ENCODE data around the gene SPEM3. TPM values are rescaled to one million over a fixed set of nuclear protein-coding genes. Genes with fewer than 3 reads are reported as not detected.
"Not testable (repeated sequence)": the region's sequence is repeated elsewhere in the genome, so short reads cannot be mapped to it uniquely, and the experiment has no call there.

SPEM3 gene
- total and polyA plus RNA-seq, 10 of the 15 experiments (the other 5 are each of a cell fraction or from before 2014, with no cell fraction given), result not detected

DNA sequence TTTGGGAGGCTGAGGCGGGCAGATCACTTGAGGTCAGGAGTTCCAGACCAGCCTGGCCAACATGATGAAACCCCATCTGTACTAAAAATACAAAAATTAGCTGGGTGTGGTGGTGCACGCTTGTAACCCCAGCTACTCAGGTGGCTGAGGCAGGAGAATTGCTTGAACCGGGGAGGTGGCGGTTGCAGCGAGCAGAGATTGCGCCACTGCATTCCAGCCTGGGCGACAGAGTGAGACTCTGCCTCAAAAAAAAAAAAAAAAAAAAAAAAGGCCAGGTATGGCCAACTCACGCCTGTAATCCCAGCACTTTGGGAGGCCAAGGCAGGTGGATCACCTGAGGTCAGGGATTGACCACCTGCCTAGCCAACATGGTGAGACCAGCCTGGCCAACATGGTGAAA lies 46.1 kb downstream of the SPEM3 start:
- SMC1A ChIA-PET (ENCODE audit: uncharacterized antibody, unreplicated experiment); H4K20me1 ChIP-seq (ENCODE audit: control insufficient read depth, insufficient read depth); intact Hi-C loops (cut with micrococcal nuclease; ENCODE audit: unreplicated experiment); H3K36me3 ChIP-seq (ENCODE audit: control insufficient read depth in 2 of 2, insufficient read depth in 2 of 2, low read length in 1 of 2); FAIRE-seq; ATAC-seq; H3K9me3 ChIP-seq (replicated peaks; ENCODE audit: control insufficient read depth, insufficient read depth, low read length); in situ Hi-C loops (cut with MboI); H3K4me3 ChIP-seq; H3K27me3 ChIP-seq (replicated peaks in 1 of 2; ENCODE audit: control insufficient read depth in 2 of 2, insufficient read depth in 2 of 2, low read length in 1 of 2); DNase-seq (ENCODE audit: low read depth, low spot score); H3K9ac ChIP-seq (ENCODE audit: control insufficient read depth, insufficient read depth, low read length); H3K27ac ChIP-seq (ENCODE audit: control insufficient read depth, insufficient read depth); H3K4me2 ChIP-seq (ENCODE audit: control insufficient read depth, insufficient read depth); BruUV-seq (replicated peaks); RAD21 ChIA-PET (ENCODE audit: unreplicated experiment); H2AFZ ChIP-seq (ENCODE audit: control insufficient read depth, low read depth, low read length): not testable (repeated sequence)
- WGBS (ENCODE audit: insufficient coverage, insufficient replicate concordance, low lambda C conversion rate, missing lambda C conversion rate), result 100% methylated on average over 3 of the region's 8 CpGs
- Histone ChIP-seq H3K79me2 (ENCODE audit: control insufficient read depth, insufficient read depth, low read length) (peaks cover 29% of the 10 kb centered on the region), H3K4me1 (ENCODE audit: control insufficient read depth, insufficient read depth, low read length) (peaks cover 11% of the 10 kb centered on the region)
- ChIA-PET POLR2A (interaction anchor here (0.6 to 1.6 kb wide), 3 partner anchors 12 to 49 kb away, joined by 4 to 11 read pairs (median 6); no protein-coding TSS in a partner anchor), CTCF (interaction anchor here (6.2 kb wide), 1 partner anchor 86 kb away, joined by 17 read pairs; the partner anchor contains the start of gene SENP3)

DNA sequence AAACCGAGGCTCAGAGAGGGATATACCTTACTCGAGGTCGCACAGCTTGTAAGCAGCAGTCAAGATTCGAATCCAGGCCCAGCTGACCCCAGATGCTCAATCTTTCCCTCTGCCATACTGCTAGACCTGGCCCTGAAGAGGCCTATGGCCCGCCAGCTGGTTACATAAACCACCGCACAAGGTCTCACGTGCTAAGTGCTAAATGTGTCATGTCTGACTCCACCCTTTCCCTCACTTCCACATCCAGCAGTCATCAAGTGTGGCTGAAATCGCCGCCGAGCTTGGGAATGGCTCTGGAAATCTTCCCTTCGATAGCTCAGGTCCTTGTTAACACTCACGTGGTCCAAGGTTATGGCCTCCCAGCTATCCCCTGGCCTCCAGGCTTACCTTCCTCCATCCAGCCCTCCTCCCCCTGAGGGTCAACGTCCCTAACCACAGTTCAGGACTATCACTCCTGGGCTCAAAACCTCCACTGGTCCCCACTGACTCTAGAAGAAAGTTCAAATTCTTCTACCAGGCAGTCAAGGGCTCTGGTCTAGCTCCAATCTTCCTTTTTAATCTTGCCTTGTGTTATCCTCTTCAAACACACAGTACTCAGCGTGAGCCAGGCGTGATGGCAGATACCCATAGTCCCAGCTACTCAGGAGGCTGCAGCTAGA lies 47.2 kb downstream of the SPEM3 start:
- Histone ChIP-seq H3K27me3 (replicated peaks in 1 of 2; ENCODE audit: control insufficient read depth in 2 of 2, insufficient read depth in 2 of 2, low read length in 1 of 2) (no peaks in the 10 kb centered on the region), H3K79me2 (ENCODE audit: control insufficient read depth, insufficient read depth, low read length) (peaks cover 31% of the 10 kb centered on the region), H3K36me3 (ENCODE audit: control insufficient read depth in 2 of 2, insufficient read depth in 2 of 2, low read length in 1 of 2) (no peaks in the 10 kb centered on the region), H3K4me3 (no peak overlapping the region), H3K9me3 (replicated peaks; ENCODE audit: control insufficient read depth, insufficient read depth, low read length) (no peaks in the 10 kb centered on the region), H3K4me1 (ENCODE audit: control insufficient read depth, insufficient read depth, low read length) (peaks cover 11% of the 10 kb centered on the region), H3K4me2 (ENCODE audit: control insufficient read depth, insufficient read depth) (no peak overlapping the region), H4K20me1 (ENCODE audit: control insufficient read depth, insufficient read depth) (peaks cover 2% of the 10 kb centered on the region; the same call in 1 of the 2 replicates), H3K9ac (ENCODE audit: control insufficient read depth, insufficient read depth, low read length) (no peak overlapping the region), H3K27ac (ENCODE audit: control insufficient read depth, insufficient read depth) (no peak overlapping the region), H2AFZ (ENCODE audit: control insufficient read depth, low read depth, low read length) (no peak overlapping the region)
- ATAC-seq (no peak), DNase-seq (ENCODE audit: low read depth, low spot score) (no peak), FAIRE-seq (no peak)
- in situ Hi-C loops (cut with MboI) (no loop called here), intact Hi-C loops (cut with micrococcal nuclease; ENCODE audit: unreplicated experiment) (no loop called here)
- TF ChIP-seq PAX8 (IDR thresholded peaks at IDR 0.05) (no peak), ATF7 (IDR thresholded peaks at IDR 0.05; ENCODE audit: low read depth) (no peak)
- ChIA-PET SMC1A (ENCODE audit: uncharacterized antibody, unreplicated experiment) (interaction anchor here (0.9 to 2.0 kb wide), 6 partner anchors 11 to 71 kb away, joined by 3 to 5 read pairs (median 3); partner anchors contain the start of gene TMEM102), CTCF (interaction anchor here (0.8 to 6.2 kb wide), 7 partner anchors 9 to 120 kb away, joined by 3 to 17 read pairs (median 4); partner anchors contain the start of genes SENP3 and TMEM102), POLR2A (interaction anchor here (0.6 to 2.1 kb wide), 6 partner anchors 9 to 40 kb away, joined by 3 to 9 read pairs (median 5); partner anchors contain the start of gene TMEM102), RAD21 (ENCODE audit: unreplicated experiment) (interaction anchor here (0.7 to 1.6 kb wide), 4 partner anchors 33 to 113 kb away, joined by 3 to 5 read pairs (median 3); no protein-coding TSS in a partner anchor)
- 90% methylated on average over 15 of the region's 15 CpGs for whole genome bisulfite sequencing (ENCODE audit: insufficient coverage, insufficient replicate concordance, low lambda C conversion rate, missing lambda C conversion rate)
- BruUV-seq (replicated peaks), result TSS peak; percentile 45

All from GM12878 (cell line).